GM12878 (cell line): ENCODE results near the gene MCOLN1. TPM values are rescaled to one million over a fixed set of nuclear protein-coding genes. Genes with fewer than 3 reads are reported as not detected.

Experiments
- BCLAF1 ChIP-seq: fragments of 450-650 bp; IDR thresholded peaks from 2 replicates; pipeline ENCODE4 v1.6.1; 2017; ENCODE audit warnings: antibody characterized with exemption, mild to moderate bottlenecking, moderate library complexity
- CBX5 ChIP-seq: sonication (generic); IDR thresholded peaks from 2 replicates; pipeline ENCODE4 v1.6.1; 2016; ENCODE audit warnings: low read depth, moderate library complexity, mild to moderate bottlenecking, inconsistent platforms
- EP300 ChIP-seq, 2 experiments: fragments of 150-350 bp in 1 of 2; IDR thresholded peaks; 2 replicates each; pipeline ENCODE4 v1.6.1; 2011 to 2012; ENCODE audit warnings: low read depth in 2 of 2, low read length in 2 of 2, borderline replicate concordance in 1 of 2, improper control_type of control experiment in 1 of 2, inconsistent platforms in 1 of 2; ENCODE audit not compliant: control insufficient read depth in 1 of 2
- REST ChIP-seq: IDR thresholded peaks from 2 replicates; pipeline ENCODE4 v1.6.1; 2012; ENCODE audit warnings: mild to moderate bottlenecking, low read depth, low read length
- SKIL ChIP-seq: fragments of 450-650 bp; IDR thresholded peaks from 2 replicates; pipeline ENCODE4 v1.6.1; 2017; ENCODE audit warnings: mild to moderate bottlenecking, low read depth, inconsistent platforms; ENCODE audit not compliant: poor library complexity, severe bottlenecking
- TCF3 ChIP-seq: IDR thresholded peaks from 2 replicates; pipeline ENCODE4 v1.6.1; 2012; ENCODE audit warnings: low read depth, mild to moderate bottlenecking, low read length, borderline replicate concordance; ENCODE audit not compliant: insufficient read depth
- ZSCAN29 ChIP-seq: fragments of 450-650 bp; IDR thresholded peaks from 2 replicates; pipeline ENCODE4 v1.6.1; 2017; ENCODE audit warnings: mild to moderate bottlenecking, moderate library complexity
- polyA plus RNA-seq, 11 experiments: library from polyadenylated mRNA; depleted of rRNA in 4 of 11; unstranded in 6 of 11; stranded (reverse) in 5 of 11; fragments of >200 nt; fragmentation: Nextera tagmentation in 4 of 11; fragmentation: Illumina TruSeq in 1 of 11; extraction: Ambion mirVana in 4 of 11; extraction: Trizol in 1 of 11; gene quantifications; 1 replicate in 1 of 11; 2 replicates in 10 of 11; pipeline versions ENCODE4 v1.2.1 to v1.2.3, GENCODE V29; 2011 to 2016; ENCODE audit warnings: inconsistent platforms in 2 of 11, missing spikeins in 2 of 11, low read depth in 1 of 11
- total RNA-seq, 4 experiments: library from RNA; depleted of rRNA in 3 of 4; stranded (reverse); fragments of >200 nt in 3 of 4; fragmentation: Illumina TruSeq in 1 of 4; extraction: Trizol in 1 of 4; gene quantifications; 2 replicates each; pipeline versions ENCODE4 v1.2.1 to v1.2.3, GENCODE V29; 2013 to 2021

Gene MCOLN1
- total and polyA plus RNA-seq, 10 of the 15 experiments (the other 5 are each of a cell fraction or from before 2014, with no cell fraction given), result 0.42 to 15.6 (median 4.9) TPM

GRCh38 chr19:7507884-7508283, 14.5 kb upstream of the MCOLN1 start (continued):
- TF ChIP-seq SKIL (no peak), REST (no peak), TCF3 (no peak), EP300 (IDR thresholded peaks at IDR 0.05; ENCODE audit: borderline replicate concordance in 1 of 2, control insufficient read depth in 1 of 2, low read depth in 2 of 2, low read length in 2 of 2) (no peak), BCLAF1 (no peak), ZSCAN29 (no peak), CBX5 (no peak)
